ENCODE measurements around the gene SMYD3.

The SMYD3 gene

DNA sequence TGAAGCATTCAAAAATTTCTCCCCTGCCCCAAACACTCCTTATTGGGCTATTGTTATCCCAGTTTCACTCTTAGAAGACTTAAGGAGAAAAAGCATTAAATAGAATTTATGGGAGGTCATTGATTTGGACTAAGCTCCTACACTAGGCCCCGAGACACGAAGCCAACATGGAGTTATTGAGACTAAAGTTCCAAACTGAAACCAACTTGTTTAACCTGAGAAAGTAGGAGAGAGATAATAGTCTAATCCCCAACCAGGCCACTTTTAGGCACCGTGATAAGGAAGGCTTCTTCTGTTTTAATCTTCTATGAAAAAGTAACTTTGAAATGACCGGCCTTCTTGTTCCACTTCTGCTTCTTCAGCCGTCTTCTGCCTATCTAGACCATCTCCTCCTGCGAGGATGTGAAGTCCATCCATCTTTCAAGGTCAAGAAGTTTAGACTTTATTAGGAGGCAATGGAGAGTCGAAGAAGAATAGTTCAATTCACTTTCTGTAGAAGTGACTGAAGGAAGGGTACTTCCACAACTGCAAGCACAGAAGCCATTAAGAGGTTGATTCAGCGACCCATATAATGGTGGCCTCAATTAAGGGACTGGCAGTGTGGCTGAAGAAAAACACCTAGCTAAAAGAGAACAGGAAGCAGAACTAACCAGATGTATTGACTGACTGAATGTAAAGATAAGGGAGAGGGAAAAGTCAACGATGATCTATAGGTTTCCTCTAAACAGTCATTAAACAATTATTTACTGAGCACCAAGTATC lies 428.8 kb downstream of the SMYD3 start:
- H3K4me2 ChIP-seq (ENCODE audit: low read length) = no peak overlapping the region
- H3K9me2 ChIP-seq (replicated peaks; ENCODE audit: control insufficient read depth, low read length) = no peaks in the 10 kb centered on the region
- H3K27ac ChIP-seq (ENCODE audit: low read depth, low read length) = no peak overlapping the region

DNA sequence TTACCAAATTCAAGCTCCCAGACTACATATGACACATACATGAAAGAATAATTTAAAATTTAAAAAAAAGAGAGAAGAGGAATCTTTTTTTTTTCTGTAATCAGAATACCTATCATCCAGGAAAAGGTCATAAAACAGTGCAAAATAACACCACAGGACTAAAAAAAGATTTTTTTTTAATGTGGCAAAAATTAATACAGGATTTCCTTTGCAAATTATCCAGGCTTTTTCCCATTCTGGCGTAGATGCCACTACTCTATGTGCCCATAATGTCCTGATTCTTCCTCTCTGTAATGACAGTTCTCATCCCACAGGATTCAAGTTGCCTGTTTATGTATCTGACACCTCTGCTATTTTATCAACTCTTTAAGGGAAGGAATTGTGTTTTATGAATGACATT lies 429.6 kb downstream of the SMYD3 start:
- Histone ChIP-seq H3K4me3 (ENCODE audit: low read length) (no peak overlapping the region), H3K4me2 (ENCODE audit: low read length) (no peak overlapping the region), H3F3A (ENCODE audit: control insufficient read depth, insufficient read depth) (peaks cover 5% of the 10 kb centered on the region), H3K4me1 (ENCODE audit: control insufficient read depth, low read length) (peaks cover under 1% of the 10 kb centered on the region), H3K9me3 (ENCODE audit: control insufficient read depth, insufficient read depth, low read length) (no peaks in the 10 kb centered on the region; the same call in 1 of the 2 replicates), H3K27me3 (ENCODE audit: control insufficient read depth, low read length) (no peaks in the 10 kb centered on the region), H3K36me3 (ENCODE audit: control insufficient read depth, low read length) (no peaks in the 10 kb centered on the region), H3K79me2 (ENCODE audit: control insufficient read depth, low read length) (no peaks in the 10 kb centered on the region), H3K27ac (ENCODE audit: low read depth, low read length) (no peak overlapping the region), H3K9me2 (replicated peaks; ENCODE audit: control insufficient read depth, low read length) (no peaks in the 10 kb centered on the region), H4K20me1 (ENCODE audit: control insufficient read depth, insufficient read depth, low read depth, low read length) (no peaks in the 10 kb centered on the region)
- TF ChIP-seq, protein P1, sequence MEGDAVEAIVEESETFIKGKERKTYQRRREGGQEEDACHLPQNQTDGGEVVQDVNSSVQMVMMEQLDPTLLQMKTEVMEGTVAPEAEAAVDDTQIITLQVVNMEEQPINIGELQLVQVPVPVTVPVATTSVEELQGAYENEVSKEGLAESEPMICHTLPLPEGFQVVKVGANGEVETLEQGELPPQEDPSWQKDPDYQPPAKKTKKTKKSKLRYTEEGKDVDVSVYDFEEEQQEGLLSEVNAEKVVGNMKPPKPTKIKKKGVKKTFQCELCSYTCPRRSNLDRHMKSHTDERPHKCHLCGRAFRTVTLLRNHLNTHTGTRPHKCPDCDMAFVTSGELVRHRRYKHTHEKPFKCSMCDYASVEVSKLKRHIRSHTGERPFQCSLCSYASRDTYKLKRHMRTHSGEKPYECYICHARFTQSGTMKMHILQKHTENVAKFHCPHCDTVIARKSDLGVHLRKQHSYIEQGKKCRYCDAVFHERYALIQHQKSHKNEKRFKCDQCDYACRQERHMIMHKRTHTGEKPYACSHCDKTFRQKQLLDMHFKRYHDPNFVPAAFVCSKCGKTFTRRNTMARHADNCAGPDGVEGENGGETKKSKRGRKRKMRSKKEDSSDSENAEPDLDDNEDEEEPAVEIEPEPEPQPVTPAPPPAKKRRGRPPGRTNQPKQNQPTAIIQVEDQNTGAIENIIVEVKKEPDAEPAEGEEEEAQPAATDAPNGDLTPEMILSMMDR (IDR thresholded peaks at IDR 0.05; ENCODE audit: low read depth, low read length, poor library complexity, severe bottlenecking) = no peak
- no peak for TF ChIP-seq EZH2phosphoT487 (IDR thresholded peaks at IDR 0.05; ENCODE audit: borderline replicate concordance, low read length)

More for the DNA sequence above, 428.8 kb downstream of the SMYD3 start:
- H3K79me2 ChIP-seq (ENCODE audit: control insufficient read depth, low read length) = no peaks in the 10 kb centered on the region
- TF ChIP-seq, protein P1 (IDR thresholded peaks at IDR 0.05; ENCODE audit: low read depth, low read length, poor library complexity, severe bottlenecking) = no peak
- no peak for TF ChIP-seq EZH2phosphoT487 (IDR thresholded peaks at IDR 0.05; ENCODE audit: borderline replicate concordance, low read length)
- no peak overlapping the region for H3K4me3 ChIP-seq (ENCODE audit: low read length)
- H3F3A ChIP-seq (ENCODE audit: control insufficient read depth, insufficient read depth) = no peaks in the 10 kb centered on the region
- no peaks in the 10 kb centered on the region for H3K36me3 ChIP-seq (ENCODE audit: control insufficient read depth, low read length)
- H3K9me3 ChIP-seq (ENCODE audit: control insufficient read depth, insufficient read depth, low read length) = no peaks in the 10 kb centered on the region; the same call in 1 of the 2 replicates
- no peaks in the 10 kb centered on the region for H3K4me1 ChIP-seq (ENCODE audit: control insufficient read depth, low read length)
- no peaks in the 10 kb centered on the region for H4K20me1 ChIP-seq (ENCODE audit: control insufficient read depth, insufficient read depth, low read depth, low read length)
- H3K27me3 ChIP-seq (ENCODE audit: control insufficient read depth, low read length) = no peaks in the 10 kb centered on the region

DNA sequence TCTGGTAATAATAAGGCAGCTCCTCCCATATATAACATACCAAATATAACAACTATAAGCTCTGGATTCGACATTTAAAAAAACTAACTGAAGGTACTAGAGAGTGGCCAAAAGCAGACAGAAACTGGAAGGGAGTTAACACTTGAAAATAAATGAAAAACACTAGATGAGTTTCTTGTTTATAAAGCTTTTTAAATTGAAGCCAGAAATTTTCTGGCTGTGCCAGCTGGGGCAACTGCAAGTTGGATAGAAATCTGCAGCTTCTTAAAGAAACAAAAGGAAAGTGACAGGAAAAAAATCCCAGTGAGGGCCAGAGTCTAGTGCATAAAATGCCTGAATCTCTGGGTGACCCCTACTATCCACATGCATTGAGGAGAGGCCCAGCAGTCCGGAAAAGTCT lies 432.7 kb downstream of the SMYD3 start:
- H3F3A ChIP-seq (ENCODE audit: control insufficient read depth, insufficient read depth) = peaks cover 8% of the 10 kb centered on the region
- H4K20me1 ChIP-seq (ENCODE audit: control insufficient read depth, insufficient read depth, low read depth, low read length) = no peaks in the 10 kb centered on the region
- no peak overlapping the region for H3K4me3 ChIP-seq (ENCODE audit: low read length)
- no peaks in the 10 kb centered on the region for H3K9me2 ChIP-seq (replicated peaks; ENCODE audit: control insufficient read depth, low read length)
- no peaks in the 10 kb centered on the region for H3K79me2 ChIP-seq (ENCODE audit: control insufficient read depth, low read length)
- no peaks in the 10 kb centered on the region for H3K36me3 ChIP-seq (ENCODE audit: control insufficient read depth, low read length)
- H3K9me3 ChIP-seq (ENCODE audit: control insufficient read depth, insufficient read depth, low read length) = no peaks in the 10 kb centered on the region
- no peaks in the 10 kb centered on the region for H3K27me3 ChIP-seq (ENCODE audit: control insufficient read depth, low read length)
- peaks cover 12% of the 10 kb centered on the region for H3K4me1 ChIP-seq (ENCODE audit: control insufficient read depth, low read length)
- H3K27ac ChIP-seq (ENCODE audit: low read depth, low read length) = no peak overlapping the region
- TF ChIP-seq, protein P1 (IDR thresholded peaks at IDR 0.05; ENCODE audit: low read depth, low read length, poor library complexity, severe bottlenecking) = no peak
- no peak for TF ChIP-seq EZH2phosphoT487 (IDR thresholded peaks at IDR 0.05; ENCODE audit: borderline replicate concordance, low read length)
- H3K4me2 ChIP-seq (ENCODE audit: low read length) = no peak overlapping the region

Data from DOHH2 (cell line).